HCT116 (cell line): ENCODE measurements around the gene CYB5RL. TPM values are rescaled to one million over a fixed set of nuclear protein-coding genes. Genes with fewer than 3 reads are reported as not detected.
A peak's percentile ranks its signal among the peaks of the same experiment; 100 is the strongest.

Source experiments
- ATAC-seq: fragments of 200-7000 bp; cut with Tn5 transposase; 2 replicates; pipeline ENCODE4 v1.9.1; 2020; ENCODE audit warnings: mild to moderate bottlenecking, moderate library complexity
- BruUV-seq: library from RNA; stranded (reverse); fragments of 400-500 nt; replicated peaks from 2 replicates; lab custom pipeline; 2021; lab: Mats Ljungman, UMichigan
- CTCF ChIA-PET: fragments of 300-600 bp; sonication (Branson Sonifier 250); formaldehyde crosslinking; loops from one replicate; lab custom pipeline; 2021; ENCODE audit warnings: antibody characterized with exemption; lab: Charles Lee
- POLR2A ChIA-PET: fragments of 300-600, 350-600 bp; sonication (Branson Sonifier 250); formaldehyde crosslinking; loops from one replicate; lab custom pipeline; 2021; ENCODE audit warnings: antibody characterized with exemption; lab: Charles Lee
- RAD21 ChIA-PET, 2 experiments: fragments of 300-600 bp; sonication (Branson Sonifier 250); formaldehyde crosslinking; loops; one replicate each; lab custom pipeline; 2023; ENCODE audit warnings: low total read pairs in 2 of 2; ENCODE audit not compliant: uncharacterized antibody in 2 of 2, unreplicated experiment in 2 of 2, low non-redundant PET in 1 of 2; lab: Charles Lee
- DNase-seq: peaks from one replicate; pipeline ENCODE4 v3.0.0-alpha.2; 2010; ENCODE audit warnings: low read depth, low spot score
- H2AFZ ChIP-seq: fragments of 200-600 bp; shearing (Covaris generic), sonication (generic); 2 replicates; pipeline ENCODE4 v1.6.1; 2017; ENCODE audit warnings: low read depth, mixed run types, mixed read lengths, antibody characterized with exemption, low read length; ENCODE audit not compliant: poor library complexity, severe bottlenecking
- H3K27ac ChIP-seq: 2 replicates; pipeline ENCODE4 v1.5.1; 2012; ENCODE audit warnings: low read depth, low read length
- H3K27me3 ChIP-seq: fragments of 200-600 bp; sonication (generic); 2 replicates; pipeline ENCODE4 v1.6.1; 2016; ENCODE audit warnings: mixed run types, low read length, mixed read lengths; ENCODE audit not compliant: insufficient read depth
- H3K36me3 ChIP-seq, 2 experiments: fragments of 200-500 bp in 1 of 2; fragments of 200-600 bp in 1 of 2; sonication (Bioruptor generic) in 1 of 2; sonication (generic) in 1 of 2; 2 replicates each; pipeline versions ENCODE4 v1.5.1 to v1.6.1; 2014 to 2016; ENCODE audit warnings: low read length in 2 of 2, inconsistent platforms in 1 of 2, mixed read lengths in 1 of 2, mixed run types in 1 of 2; ENCODE audit not compliant: insufficient read depth in 2 of 2, control insufficient read depth in 1 of 2
- H3K4me1 ChIP-seq, 2 experiments: fragments of 200-600 bp in 1 of 2; sonication (generic) in 1 of 2; 2 replicates each; pipeline versions ENCODE4 v1.5.1 to v1.6.1; 2012 to 2017; ENCODE audit warnings: low read length in 2 of 2, inconsistent platforms in 1 of 2, mild to moderate bottlenecking in 1 of 2, mixed read lengths in 1 of 2, mixed run types in 1 of 2, moderate library complexity in 1 of 2; ENCODE audit not compliant: insufficient read depth in 2 of 2, control insufficient read depth in 1 of 2
- H3K4me2 ChIP-seq: fragments of 200-600 bp; sonication (generic); 2 replicates; pipeline ENCODE4 v1.6.1; 2017; ENCODE audit warnings: mixed run types, low read length, mixed read lengths
- H3K4me3 ChIP-seq, 2 experiments: fragments of 200-600 bp in 1 of 2; sonication (generic) in 1 of 2; replicated peaks in 1 of 2; 2 replicates each; pipeline ENCODE4 v1.5.1; 2011 to 2016; ENCODE audit warnings: low read length in 2 of 2, control low read depth in 1 of 2, low read depth in 1 of 2, mild to moderate bottlenecking in 1 of 2, mixed read lengths in 1 of 2, mixed run types in 1 of 2
- H3K79me2 ChIP-seq: fragments of 200-600 bp; sonication (generic); 2 replicates; pipeline ENCODE4 v1.6.1; 2017; ENCODE audit warnings: mild to moderate bottlenecking, mixed run types, low read length, moderate library complexity, mixed read lengths; ENCODE audit not compliant: insufficient read depth
- H3K9ac ChIP-seq: fragments of 200-600 bp; sonication (generic); 2 replicates; pipeline ENCODE4 v1.6.1; 2016; ENCODE audit warnings: low read length, mixed read lengths
- H3K9me2 ChIP-seq: fragments of 200-600 bp; sonication (generic), shearing (Covaris generic); 2 replicates; pipeline ENCODE4 v1.6.1; 2017; ENCODE audit warnings: mixed run types, mild to moderate bottlenecking, moderate library complexity; ENCODE audit not compliant: insufficient read depth
- H3K9me3 ChIP-seq, 2 experiments: fragments of 200-500 bp in 1 of 2; fragments of 200-600 bp in 1 of 2; sonication (Bioruptor generic) in 1 of 2; sonication (generic) in 1 of 2; 2 replicates each; pipeline ENCODE4 v1.6.1; 2014 to 2017; ENCODE audit warnings: low read length in 2 of 2, mixed read lengths in 2 of 2, inconsistent platforms in 1 of 2, low read depth in 1 of 2, mild to moderate bottlenecking in 1 of 2, mixed run types in 1 of 2, moderate library complexity in 1 of 2; ENCODE audit not compliant: control insufficient read depth in 1 of 2, insufficient read depth in 1 of 2
- H4K20me1 ChIP-seq: fragments of 200-600 bp; sonication (generic), shearing (Covaris generic); 2 replicates; pipeline ENCODE4 v1.6.1; 2017; ENCODE audit warnings: mixed run types, mild to moderate bottlenecking, moderate library complexity; ENCODE audit not compliant: insufficient read depth
- CBX3 ChIP-seq: IDR thresholded peaks from 2 replicates; pipeline ENCODE4 v1.6.1; 2012; ENCODE audit warnings: low read depth
- CEBPB ChIP-seq: IDR thresholded peaks from 2 replicates; pipeline ENCODE4 v1.6.1; 2012; ENCODE audit warnings: low read depth
- EZH2 ChIP-seq: fragments of 200-600 bp; sonication (generic); IDR thresholded peaks from 2 replicates; pipeline ENCODE4 v1.6.1; 2017; ENCODE audit warnings: antibody characterized with exemption, mixed run types
- MAX ChIP-seq: IDR thresholded peaks from 2 replicates; pipeline ENCODE4 v1.6.1; 2012
- POLR2AphosphoS5 ChIP-seq: IDR thresholded peaks from 2 replicates; pipeline ENCODE4 v1.6.1; 2011; ENCODE audit warnings: mild to moderate bottlenecking, low read depth, low read length, moderate library complexity
- SP1 ChIP-seq: IDR thresholded peaks from 2 replicates; pipeline ENCODE4 v1.6.1; 2012; ENCODE audit warnings: low read depth
- YY1 ChIP-seq: IDR thresholded peaks from 2 replicates; pipeline ENCODE4 v1.6.1; 2011; ENCODE audit warnings: low read length, low read depth, moderate library complexity, mild to moderate bottlenecking; ENCODE audit not compliant: insufficient replicate concordance; ENCODE audit errors: extremely low read depth
- ZBTB33 ChIP-seq: IDR thresholded peaks from 2 replicates; pipeline ENCODE4 v1.6.1; 2011; ENCODE audit warnings: mild to moderate bottlenecking, low read length, moderate library complexity; ENCODE audit not compliant: insufficient replicate concordance; ENCODE audit errors: extremely low read depth
- ZFX ChIP-seq: fragments of 450-650 bp; IDR thresholded peaks from 2 replicates; pipeline ENCODE4 v1.6.1; 2017
- ZNF274 ChIP-seq: fragments of 200-500 bp; sonication (Bioruptor generic); IDR thresholded peaks from 2 replicates; pipeline ENCODE4 v1.6.1; 2014; ENCODE audit warnings: mild to moderate bottlenecking, low read depth, low read length, inconsistent platforms
- intact Hi-C: fragments of 100-400 bp; cut with micrococcal nuclease; formaldehyde crosslinking; loops from 2 replicates; pipeline ENCODE4 v1.10.0; 2022
- total RNA-seq: library from RNA; stranded (reverse); gene quantifications from one replicate; pipeline ENCODE4 v1.2.1, GENCODE V29; 2021; ENCODE audit not compliant: unreplicated experiment
- TF ChIP-seq, protein P1 (sequence below), 3 experiments: fragments of 200-600 bp in 1 of 3; sonication (generic) in 1 of 3; IDR thresholded peaks in 2 of 3; conservative IDR thresholded peaks in 1 of 3; 2 replicates each; pipeline ENCODE4 v1.5.1; 2012 to 2017; ENCODE audit warnings: low read depth in 2 of 3, low read length in 2 of 3, antibody characterized with exemption in 1 of 3, borderline replicate concordance in 1 of 3, control low read depth in 1 of 3, mild to moderate bottlenecking in 1 of 3, mixed read lengths in 1 of 3, mixed run types in 1 of 3, moderate library complexity in 1 of 3; ENCODE audit not compliant: insufficient read depth in 1 of 3

Gene CYB5RL
- total RNA-seq, 1 experiment from 2014 or later, result 11.7 TPM

GRCh38 chr1:54200519-54200997 lies 728 bp upstream of the CYB5RL start:
- ChIA-PET CTCF (interaction anchor here (0.7 to 2.1 kb wide), 3 partner anchors 19 to 289 kb away, joined by 3 to 8 read pairs (median 5); no protein-coding TSS in a partner anchor), POLR2A (interaction anchor here (0.7 to 1.3 kb wide), 5 partner anchors 18 to 299 kb away, joined by 3 to 8 read pairs (median 3); no protein-coding TSS in a partner anchor), RAD21 (interaction anchor here (0.5 to 0.7 kb wide), 2 partner anchors 203 to 515 kb away, joined by 3 to 4 read pairs; no protein-coding TSS in a partner anchor)
- peak overlapping the region; percentile 90 for H3K9ac ChIP-seq
- peak overlapping the region; percentile 97 for H3K4me2 ChIP-seq
- TF ChIP-seq ZFX, result peak; percentile 60
- no peak for TF ChIP-seq ZNF274
- no peak for TF ChIP-seq SP1
- TF ChIP-seq MAX, result no peak
- H3K9me3 ChIP-seq, result no peaks in the 10 kb centered on the region
- BruUV-seq, result TSS peak; percentile 71
- H3K36me3 ChIP-seq, result peaks cover 15 to 16% of the 10 kb centered on the region in 2 experiments; a peak in 3 of 4 replicates
- no peaks in the 10 kb centered on the region for H3K27me3 ChIP-seq
- DNase-seq (no peak), ATAC-seq (peak; percentile 13; the same call in 1 of the 2 replicates)
- H2AFZ ChIP-seq, result no peak overlapping the region
- intact Hi-C loops, result loop anchor here (5.0 to 10.0 kb wide), 2 partner anchors 204 to 287 kb away; partner anchors contain the start of gene SSBP3
- H3K4me3 ChIP-seq, result peak overlapping the region; percentile 81 to 89
- peaks cover 11 to 17% of the 10 kb centered on the region in 2 experiments for H3K4me1 ChIP-seq
- peaks cover 52% of the 10 kb centered on the region for H3K79me2 ChIP-seq
- no peaks in the 10 kb centered on the region for H4K20me1 ChIP-seq
- H3K27ac ChIP-seq, result peak overlapping the region; percentile 62
- H3K9me2 ChIP-seq, result no peaks in the 10 kb centered on the region

DNA sequence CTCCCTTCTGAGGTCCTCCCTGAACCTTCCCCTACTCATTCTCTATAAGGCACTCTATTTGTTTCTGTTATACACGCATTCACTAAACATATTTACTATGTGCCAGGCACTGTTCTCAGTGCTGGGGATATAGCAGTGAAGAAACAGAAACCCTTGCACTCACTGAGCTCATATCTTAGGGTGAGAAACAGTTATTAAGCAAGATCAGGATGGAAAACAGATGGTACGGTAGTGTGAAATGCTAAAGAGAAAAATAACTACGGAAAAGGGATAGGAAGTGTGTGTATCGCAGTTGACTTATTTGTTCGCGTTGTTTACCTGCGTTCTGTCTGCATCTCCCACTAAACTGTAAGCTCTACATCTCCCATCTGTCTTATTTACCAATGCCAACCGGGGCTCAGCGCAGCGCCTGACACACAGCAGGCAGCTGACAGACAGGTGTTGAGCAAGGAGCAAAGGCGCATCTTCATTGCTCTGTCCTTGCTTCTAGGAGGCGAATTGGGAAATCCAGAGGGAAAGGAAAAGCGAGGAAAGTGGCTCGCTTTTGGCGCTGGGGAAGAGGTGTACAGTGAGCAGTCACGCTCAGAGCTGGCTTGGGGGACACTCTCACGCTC lies 572 bp downstream of the CYB5RL start:
- TSS peak; percentile 88 for BruUV-seq
- H3K4me1 ChIP-seq, result peaks cover 11 to 17% of the 10 kb centered on the region in 2 experiments
- ChIA-PET RAD21 (no interaction called here), POLR2A (interaction anchor here (0.7 to 1.3 kb wide), 5 partner anchors 17 to 300 kb away, joined by 3 to 8 read pairs (median 3); no protein-coding TSS in a partner anchor), CTCF (interaction anchor here (1.1 to 2.1 kb wide), 3 partner anchors 18 to 338 kb away, joined by 3 to 8 read pairs (median 5); no protein-coding TSS in a partner anchor)
- H3K27me3 ChIP-seq, result no peaks in the 10 kb centered on the region
- intact Hi-C loops, result no loop called here
- DNase-seq, result no peak
- H3K4me2 ChIP-seq, result peak overlapping the region; percentile 97
- H3K9me3 ChIP-seq, result no peaks in the 10 kb centered on the region
- peaks cover 3 to 4% of the 10 kb centered on the region in 2 experiments; a peak in 1 of 4 replicates for H3K36me3 ChIP-seq
- peak overlapping the region; percentile 67 for H2AFZ ChIP-seq
- peaks cover 42% of the 10 kb centered on the region for H3K79me2 ChIP-seq
- peak overlapping the region; percentile 90 for H3K9ac ChIP-seq
- peak; percentile 9 for ATAC-seq
- no peaks in the 10 kb centered on the region for H3K9me2 ChIP-seq
- peak overlapping the region; percentile 81 to 89 for H3K4me3 ChIP-seq
- H3K27ac ChIP-seq, result peak overlapping the region; percentile 25; the same call in 1 of the 2 replicates
- TF ChIP-seq CEBPB (no peak), MAX (no peak), ZBTB33 (no peak), EZH2 (no peak), YY1 (no peak), POLR2AphosphoS5 (no peak), CBX3 (no peak)
- TF ChIP-seq, protein P1, sequence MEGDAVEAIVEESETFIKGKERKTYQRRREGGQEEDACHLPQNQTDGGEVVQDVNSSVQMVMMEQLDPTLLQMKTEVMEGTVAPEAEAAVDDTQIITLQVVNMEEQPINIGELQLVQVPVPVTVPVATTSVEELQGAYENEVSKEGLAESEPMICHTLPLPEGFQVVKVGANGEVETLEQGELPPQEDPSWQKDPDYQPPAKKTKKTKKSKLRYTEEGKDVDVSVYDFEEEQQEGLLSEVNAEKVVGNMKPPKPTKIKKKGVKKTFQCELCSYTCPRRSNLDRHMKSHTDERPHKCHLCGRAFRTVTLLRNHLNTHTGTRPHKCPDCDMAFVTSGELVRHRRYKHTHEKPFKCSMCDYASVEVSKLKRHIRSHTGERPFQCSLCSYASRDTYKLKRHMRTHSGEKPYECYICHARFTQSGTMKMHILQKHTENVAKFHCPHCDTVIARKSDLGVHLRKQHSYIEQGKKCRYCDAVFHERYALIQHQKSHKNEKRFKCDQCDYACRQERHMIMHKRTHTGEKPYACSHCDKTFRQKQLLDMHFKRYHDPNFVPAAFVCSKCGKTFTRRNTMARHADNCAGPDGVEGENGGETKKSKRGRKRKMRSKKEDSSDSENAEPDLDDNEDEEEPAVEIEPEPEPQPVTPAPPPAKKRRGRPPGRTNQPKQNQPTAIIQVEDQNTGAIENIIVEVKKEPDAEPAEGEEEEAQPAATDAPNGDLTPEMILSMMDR (IDR thresholded peaks at IDR 0.05 in 2 of 3, conservative IDR thresholded peaks at IDR 0.05 in 1 of 3; ENCODE audit: borderline replicate concordance in 1 of 3, insufficient read depth in 1 of 3, low read depth in 2 of 3, low read length in 2 of 3), result no peak
- no peaks in the 10 kb centered on the region for H4K20me1 ChIP-seq
